BE2C (cell line): ENCODE measurements around the gene RNASEL. TPM values are rescaled to one million over a fixed set of nuclear protein-coding genes. Genes with fewer than 3 reads are reported as not detected.

Experiments
- DNase-seq: peaks from one replicate; pipeline ENCODE4 v3.0.0-alpha.2; 2020
- H3K27me3 ChIP-seq: fragments of 250-450 bp; sonication (Bioruptor Pico); 2 replicates; pipeline ENCODE4 v1.5.1; 2020; ENCODE audit warnings: mild to moderate bottlenecking
- H3K36me3 ChIP-seq: fragments of 250-450 bp; sonication (Bioruptor Pico); 2 replicates; pipeline ENCODE4 v1.5.1; 2020; ENCODE audit warnings: mild to moderate bottlenecking
- H3K4me1 ChIP-seq: fragments of 250-450 bp; sonication (Bioruptor Pico); 2 replicates; pipeline ENCODE4 v1.5.1; 2020
- H3K4me3 ChIP-seq: 2 replicates; pipeline ENCODE4 v1.5.1; 2011; ENCODE audit warnings: low read depth, low read length
- H3K9me3 ChIP-seq: fragments of 250-450 bp; sonication (Bioruptor Pico); 2 replicates; pipeline ENCODE4 v1.5.1; 2020
- polyA plus RNA-seq: library from polyadenylated mRNA; unstranded; fragments of >200 nt; gene quantifications from one replicate; pipeline ENCODE4 v1.2.1, GENCODE V29; 2012; ENCODE audit warnings: low read depth, missing spikeins; ENCODE audit not compliant: insufficient read length, insufficient read depth
- TF ChIP-seq, protein P1 (sequence below): IDR thresholded peaks from 2 replicates; pipeline ENCODE4 v1.5.1; 2012; ENCODE audit warnings: mild to moderate bottlenecking, low read depth, low read length

RNASEL gene, protein sequence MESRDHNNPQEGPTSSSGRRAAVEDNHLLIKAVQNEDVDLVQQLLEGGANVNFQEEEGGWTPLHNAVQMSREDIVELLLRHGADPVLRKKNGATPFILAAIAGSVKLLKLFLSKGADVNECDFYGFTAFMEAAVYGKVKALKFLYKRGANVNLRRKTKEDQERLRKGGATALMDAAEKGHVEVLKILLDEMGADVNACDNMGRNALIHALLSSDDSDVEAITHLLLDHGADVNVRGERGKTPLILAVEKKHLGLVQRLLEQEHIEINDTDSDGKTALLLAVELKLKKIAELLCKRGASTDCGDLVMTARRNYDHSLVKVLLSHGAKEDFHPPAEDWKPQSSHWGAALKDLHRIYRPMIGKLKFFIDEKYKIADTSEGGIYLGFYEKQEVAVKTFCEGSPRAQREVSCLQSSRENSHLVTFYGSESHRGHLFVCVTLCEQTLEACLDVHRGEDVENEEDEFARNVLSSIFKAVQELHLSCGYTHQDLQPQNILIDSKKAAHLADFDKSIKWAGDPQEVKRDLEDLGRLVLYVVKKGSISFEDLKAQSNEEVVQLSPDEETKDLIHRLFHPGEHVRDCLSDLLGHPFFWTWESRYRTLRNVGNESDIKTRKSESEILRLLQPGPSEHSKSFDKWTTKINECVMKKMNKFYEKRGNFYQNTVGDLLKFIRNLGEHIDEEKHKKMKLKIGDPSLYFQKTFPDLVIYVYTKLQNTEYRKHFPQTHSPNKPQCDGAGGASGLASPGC
- 1.3 TPM for polyA plus RNA-seq

DNA sequence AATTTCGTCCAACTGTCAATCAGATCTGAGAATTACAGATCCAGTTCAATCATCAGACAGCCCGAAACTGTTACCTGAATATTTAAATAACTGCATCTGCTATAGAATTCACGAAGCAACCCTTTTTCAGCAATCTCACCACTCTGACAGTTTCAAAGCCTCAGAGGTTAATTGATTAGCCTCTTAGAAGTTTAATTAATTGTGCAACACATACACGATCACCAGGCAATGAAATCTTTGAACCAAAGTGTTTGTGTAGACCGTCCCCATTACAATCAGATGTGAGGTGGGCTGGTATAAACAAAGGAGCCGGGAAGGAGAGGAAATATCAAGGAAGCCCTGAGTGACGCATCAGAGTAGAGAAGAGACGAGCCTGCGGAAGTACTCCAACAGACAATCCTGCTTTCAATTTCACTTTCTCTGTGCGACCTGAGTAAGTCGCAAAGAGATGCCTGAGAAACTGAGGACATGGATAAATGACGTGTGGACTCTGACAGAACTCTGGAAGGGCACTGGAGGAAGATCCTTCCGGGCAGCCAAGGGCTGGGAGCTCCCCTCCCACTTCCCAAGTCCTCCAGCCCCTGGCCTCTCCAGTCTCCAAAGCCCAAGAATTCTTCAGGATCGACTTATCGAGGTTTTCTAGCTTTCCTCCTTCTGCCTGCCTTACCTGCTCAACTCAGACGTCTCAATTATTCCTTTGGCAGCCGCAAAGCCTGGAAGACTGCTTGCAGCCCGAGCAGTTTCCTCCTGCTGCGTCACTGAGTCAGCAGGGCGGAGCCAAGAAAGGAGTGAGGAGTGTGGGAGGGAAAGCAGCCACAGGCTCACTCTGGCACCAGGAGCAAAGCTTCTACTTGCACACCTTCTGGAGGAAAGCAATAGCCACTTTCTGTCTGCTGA is at the start of gene RNASEL:
Gene RNASEL (minus strand): TSS at position 757 of the 897 bp plus-strand sequence. CDS start 2,450 bp downstream, outside the sequence.
- Histone ChIP-seq H3K4me1 (no peaks in the 10 kb centered on the region), H3K36me3 (no peaks in the 10 kb centered on the region), H3K27me3 (no peaks in the 10 kb centered on the region), H3K4me3 (peak within 1 kb of the TSS; percentile 93), H3K9me3 (no peaks in the 10 kb centered on the region)
- TF ChIP-seq, protein P1, sequence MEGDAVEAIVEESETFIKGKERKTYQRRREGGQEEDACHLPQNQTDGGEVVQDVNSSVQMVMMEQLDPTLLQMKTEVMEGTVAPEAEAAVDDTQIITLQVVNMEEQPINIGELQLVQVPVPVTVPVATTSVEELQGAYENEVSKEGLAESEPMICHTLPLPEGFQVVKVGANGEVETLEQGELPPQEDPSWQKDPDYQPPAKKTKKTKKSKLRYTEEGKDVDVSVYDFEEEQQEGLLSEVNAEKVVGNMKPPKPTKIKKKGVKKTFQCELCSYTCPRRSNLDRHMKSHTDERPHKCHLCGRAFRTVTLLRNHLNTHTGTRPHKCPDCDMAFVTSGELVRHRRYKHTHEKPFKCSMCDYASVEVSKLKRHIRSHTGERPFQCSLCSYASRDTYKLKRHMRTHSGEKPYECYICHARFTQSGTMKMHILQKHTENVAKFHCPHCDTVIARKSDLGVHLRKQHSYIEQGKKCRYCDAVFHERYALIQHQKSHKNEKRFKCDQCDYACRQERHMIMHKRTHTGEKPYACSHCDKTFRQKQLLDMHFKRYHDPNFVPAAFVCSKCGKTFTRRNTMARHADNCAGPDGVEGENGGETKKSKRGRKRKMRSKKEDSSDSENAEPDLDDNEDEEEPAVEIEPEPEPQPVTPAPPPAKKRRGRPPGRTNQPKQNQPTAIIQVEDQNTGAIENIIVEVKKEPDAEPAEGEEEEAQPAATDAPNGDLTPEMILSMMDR, result no peak
- DNase-seq, result no peak

DNA sequence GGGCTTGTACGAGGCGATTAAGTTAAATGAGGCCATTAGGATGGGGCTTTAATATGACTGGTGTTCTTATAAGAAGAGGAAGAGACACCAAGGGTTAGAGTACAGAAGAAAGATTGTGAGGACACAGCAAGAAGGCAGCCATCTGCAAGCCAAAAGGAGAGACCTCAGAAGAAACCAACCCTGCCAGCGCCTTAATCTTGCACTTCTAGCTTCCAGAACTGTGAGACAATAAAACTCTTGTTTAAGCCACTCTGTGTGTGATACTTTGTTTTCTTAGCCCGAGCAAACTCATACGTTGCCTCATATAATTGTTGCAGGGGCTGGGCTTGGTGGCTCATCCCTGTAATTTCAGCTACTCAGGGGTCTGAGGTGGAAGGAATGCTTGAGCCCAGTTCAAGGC is 48.7 kb upstream of the RNASEL start:
- TF ChIP-seq, protein P1, result no peak
- Histone ChIP-seq H3K36me3 (no peaks in the 10 kb centered on the region), H3K27me3 (no peaks in the 10 kb centered on the region), H3K4me3 (no peak overlapping the region), H3K9me3 (no peaks in the 10 kb centered on the region), H3K4me1 (peaks cover 19% of the 10 kb centered on the region)
- DNase-seq, result no peak

DNA sequence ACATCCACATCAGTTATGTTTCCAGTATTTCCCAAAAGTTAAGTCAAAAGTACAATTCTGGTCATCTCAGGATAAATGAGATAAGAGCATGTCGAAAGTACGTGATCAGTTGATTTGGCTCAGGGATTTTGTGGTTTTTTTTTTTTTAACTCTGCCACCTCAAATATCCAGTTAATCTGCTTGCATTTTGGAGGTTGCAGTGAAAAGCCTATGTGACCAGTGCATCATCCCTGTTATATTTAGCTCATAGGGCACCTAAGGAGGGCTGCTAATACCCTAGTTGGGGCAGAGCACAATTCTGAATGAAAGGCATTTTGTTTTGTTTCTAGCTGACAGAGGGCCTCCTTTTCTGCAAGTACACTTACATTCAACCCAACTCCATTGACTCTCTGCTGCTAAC is 46.8 kb upstream of the RNASEL start:
- no peak for DNase-seq
- no peaks in the 10 kb centered on the region for H3K9me3 ChIP-seq
- H3K27me3 ChIP-seq, result no peaks in the 10 kb centered on the region
- TF ChIP-seq, protein P1, result no peak
- H3K36me3 ChIP-seq, result no peaks in the 10 kb centered on the region
- no peak overlapping the region for H3K4me3 ChIP-seq
- peaks cover 25% of the 10 kb centered on the region for H3K4me1 ChIP-seq

DNA sequence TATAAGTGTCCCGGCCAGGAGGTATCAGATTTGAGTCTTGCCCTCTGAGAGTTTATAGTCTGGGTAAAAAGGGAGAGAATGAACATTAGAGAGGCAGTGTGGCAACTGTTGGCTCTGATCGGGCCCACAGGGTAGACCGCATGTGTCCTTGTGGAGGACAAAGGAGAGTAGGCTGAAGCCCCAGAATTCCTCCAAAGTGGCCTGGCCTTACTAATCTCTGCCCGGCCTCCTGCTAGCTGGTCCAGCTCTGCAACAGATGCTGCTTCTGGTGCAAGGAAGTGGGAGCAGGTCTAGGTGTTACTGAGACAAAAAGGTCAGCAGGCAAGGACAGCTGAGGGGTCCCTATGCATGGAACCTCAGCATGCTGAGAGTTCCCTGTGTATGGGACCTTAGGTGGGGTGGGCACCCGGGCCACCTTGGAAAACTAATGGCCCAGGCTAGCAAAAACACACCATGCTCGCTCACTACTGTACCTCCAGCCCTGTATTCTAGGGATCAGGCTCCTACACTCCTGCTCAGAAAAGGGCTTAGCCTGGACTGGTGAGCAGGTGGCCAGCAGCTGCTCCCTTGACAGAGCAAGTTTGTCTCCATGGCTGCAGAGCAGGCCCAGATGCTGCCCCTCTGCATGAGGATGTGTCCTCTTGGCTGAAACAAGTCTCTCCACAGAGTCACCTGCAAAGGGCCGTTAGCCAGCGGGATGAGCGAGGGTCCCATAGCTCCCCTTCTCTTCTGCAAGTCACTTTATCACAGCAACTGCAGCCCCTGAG is 45.4 kb upstream of the RNASEL start:
- no peaks in the 10 kb centered on the region for H3K9me3 ChIP-seq
- DNase-seq, result peak; percentile 65
- TF ChIP-seq, protein P1, result no peak
- no peak overlapping the region for H3K4me3 ChIP-seq
- peaks cover 39% of the 10 kb centered on the region for H3K4me1 ChIP-seq
- no peaks in the 10 kb centered on the region for H3K27me3 ChIP-seq
- no peaks in the 10 kb centered on the region for H3K36me3 ChIP-seq

DNA sequence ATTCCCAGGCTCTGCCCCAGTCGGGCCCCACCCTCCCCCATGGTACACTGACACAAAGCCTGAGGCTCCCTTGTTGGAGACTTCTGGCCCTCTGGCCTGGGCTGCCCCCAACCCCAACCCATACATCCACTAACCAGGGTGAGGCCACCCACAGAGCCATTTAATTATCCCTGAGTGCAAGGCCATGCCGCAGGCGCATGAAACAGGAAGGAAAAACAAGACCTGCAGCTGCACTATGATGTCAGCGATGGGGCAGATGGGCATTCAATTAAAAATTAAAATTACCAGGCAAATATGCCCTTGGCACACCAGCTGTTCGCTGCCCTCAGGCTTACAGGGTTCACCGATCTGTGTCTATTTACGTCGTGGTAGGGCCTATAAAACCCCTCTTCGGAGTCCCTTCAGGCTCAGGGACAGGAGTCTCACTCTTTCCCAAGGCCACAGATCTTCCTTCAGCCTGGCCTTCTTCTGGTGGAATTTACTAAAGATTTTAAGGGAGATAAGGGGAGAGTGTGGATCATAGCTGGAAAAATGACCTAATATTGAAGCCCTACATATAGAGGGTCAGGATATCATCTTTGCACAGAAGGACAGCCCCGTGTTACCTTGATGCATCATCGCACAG is 44.7 kb upstream of the RNASEL start:
- no peaks in the 10 kb centered on the region for H3K36me3 ChIP-seq
- TF ChIP-seq, protein P1, result no peak
- no peaks in the 10 kb centered on the region for H3K9me3 ChIP-seq
- H3K4me3 ChIP-seq, result no peak overlapping the region
- H3K27me3 ChIP-seq, result no peaks in the 10 kb centered on the region
- peaks cover 44% of the 10 kb centered on the region for H3K4me1 ChIP-seq
- peak; percentile 97 for DNase-seq
